HCT116 (cell line): Measurements from ENCODE around the gene PHF2. TPM values are rescaled to one million over a fixed set of nuclear protein-coding genes. Genes with fewer than 3 reads are reported as not detected.

Experiments used
- ATAC-seq: fragments of 200-7000 bp; cut with Tn5 transposase; 2 replicates; pipeline ENCODE4 v1.9.1; 2020; ENCODE audit warnings: mild to moderate bottlenecking, moderate library complexity
- BruUV-seq: library from RNA; stranded (reverse); fragments of 400-500 nt; replicated peaks from 2 replicates; lab custom pipeline; 2021; lab: Mats Ljungman, UMichigan
- CTCF ChIA-PET: fragments of 300-600 bp; sonication (Branson Sonifier 250); formaldehyde crosslinking; loops from one replicate; lab custom pipeline; 2021; ENCODE audit warnings: antibody characterized with exemption; lab: Charles Lee
- POLR2A ChIA-PET: fragments of 300-600, 350-600 bp; sonication (Branson Sonifier 250); formaldehyde crosslinking; loops from one replicate; lab custom pipeline; 2021; ENCODE audit warnings: antibody characterized with exemption; lab: Charles Lee
- RAD21 ChIA-PET, 2 experiments: fragments of 300-600 bp; sonication (Branson Sonifier 250); formaldehyde crosslinking; loops; one replicate each; lab custom pipeline; 2023; ENCODE audit warnings: low total read pairs in 2 of 2; ENCODE audit not compliant: uncharacterized antibody in 2 of 2, unreplicated experiment in 2 of 2, low non-redundant PET in 1 of 2; lab: Charles Lee
- DNase-seq: peaks from one replicate; pipeline ENCODE4 v3.0.0-alpha.2; 2010; ENCODE audit warnings: low read depth, low spot score
- H2AFZ ChIP-seq: fragments of 200-600 bp; shearing (Covaris generic), sonication (generic); 2 replicates; pipeline ENCODE4 v1.6.1; 2017; ENCODE audit warnings: low read depth, mixed run types, mixed read lengths, antibody characterized with exemption, low read length; ENCODE audit not compliant: poor library complexity, severe bottlenecking
- H3K27ac ChIP-seq: 2 replicates; pipeline ENCODE4 v1.5.1; 2012; ENCODE audit warnings: low read depth, low read length
- H3K27me3 ChIP-seq: fragments of 200-600 bp; sonication (generic); 2 replicates; pipeline ENCODE4 v1.6.1; 2016; ENCODE audit warnings: mixed run types, low read length, mixed read lengths; ENCODE audit not compliant: insufficient read depth
- H3K36me3 ChIP-seq, 2 experiments: fragments of 200-500 bp in 1 of 2; fragments of 200-600 bp in 1 of 2; sonication (Bioruptor generic) in 1 of 2; sonication (generic) in 1 of 2; 2 replicates each; pipeline versions ENCODE4 v1.5.1 to v1.6.1; 2014 to 2016; ENCODE audit warnings: low read length in 2 of 2, inconsistent platforms in 1 of 2, mixed read lengths in 1 of 2, mixed run types in 1 of 2; ENCODE audit not compliant: insufficient read depth in 2 of 2, control insufficient read depth in 1 of 2
- H3K4me1 ChIP-seq, 2 experiments: fragments of 200-600 bp in 1 of 2; sonication (generic) in 1 of 2; 2 replicates each; pipeline versions ENCODE4 v1.5.1 to v1.6.1; 2012 to 2017; ENCODE audit warnings: low read length in 2 of 2, inconsistent platforms in 1 of 2, mild to moderate bottlenecking in 1 of 2, mixed read lengths in 1 of 2, mixed run types in 1 of 2, moderate library complexity in 1 of 2; ENCODE audit not compliant: insufficient read depth in 2 of 2, control insufficient read depth in 1 of 2
- H3K4me2 ChIP-seq: fragments of 200-600 bp; sonication (generic); 2 replicates; pipeline ENCODE4 v1.6.1; 2017; ENCODE audit warnings: mixed run types, low read length, mixed read lengths
- H3K4me3 ChIP-seq, 2 experiments: fragments of 200-600 bp in 1 of 2; sonication (generic) in 1 of 2; replicated peaks in 1 of 2; 2 replicates each; pipeline ENCODE4 v1.5.1; 2011 to 2016; ENCODE audit warnings: low read length in 2 of 2, control low read depth in 1 of 2, low read depth in 1 of 2, mild to moderate bottlenecking in 1 of 2, mixed read lengths in 1 of 2, mixed run types in 1 of 2
- H3K79me2 ChIP-seq: fragments of 200-600 bp; sonication (generic); 2 replicates; pipeline ENCODE4 v1.6.1; 2017; ENCODE audit warnings: mild to moderate bottlenecking, mixed run types, low read length, moderate library complexity, mixed read lengths; ENCODE audit not compliant: insufficient read depth
- H3K9ac ChIP-seq: fragments of 200-600 bp; sonication (generic); 2 replicates; pipeline ENCODE4 v1.6.1; 2016; ENCODE audit warnings: low read length, mixed read lengths
- H3K9me2 ChIP-seq: fragments of 200-600 bp; sonication (generic), shearing (Covaris generic); 2 replicates; pipeline ENCODE4 v1.6.1; 2017; ENCODE audit warnings: mixed run types, mild to moderate bottlenecking, moderate library complexity; ENCODE audit not compliant: insufficient read depth
- H3K9me3 ChIP-seq, 2 experiments: fragments of 200-500 bp in 1 of 2; fragments of 200-600 bp in 1 of 2; sonication (Bioruptor generic) in 1 of 2; sonication (generic) in 1 of 2; 2 replicates each; pipeline ENCODE4 v1.6.1; 2014 to 2017; ENCODE audit warnings: low read length in 2 of 2, mixed read lengths in 2 of 2, inconsistent platforms in 1 of 2, low read depth in 1 of 2, mild to moderate bottlenecking in 1 of 2, mixed run types in 1 of 2, moderate library complexity in 1 of 2; ENCODE audit not compliant: control insufficient read depth in 1 of 2, insufficient read depth in 1 of 2
- H4K20me1 ChIP-seq: fragments of 200-600 bp; sonication (generic), shearing (Covaris generic); 2 replicates; pipeline ENCODE4 v1.6.1; 2017; ENCODE audit warnings: mixed run types, mild to moderate bottlenecking, moderate library complexity; ENCODE audit not compliant: insufficient read depth
- CBX3 ChIP-seq: IDR thresholded peaks from 2 replicates; pipeline ENCODE4 v1.6.1; 2012; ENCODE audit warnings: low read depth
- CEBPB ChIP-seq: IDR thresholded peaks from 2 replicates; pipeline ENCODE4 v1.6.1; 2012; ENCODE audit warnings: low read depth
- EGR1 ChIP-seq: IDR thresholded peaks from 2 replicates; pipeline ENCODE4 v1.6.1; 2012; ENCODE audit warnings: low read depth
- ELF1 ChIP-seq: IDR thresholded peaks from 2 replicates; pipeline ENCODE4 v1.6.1; 2012; ENCODE audit warnings: low read depth, borderline replicate concordance
- EZH2 ChIP-seq: fragments of 200-600 bp; sonication (generic); IDR thresholded peaks from 2 replicates; pipeline ENCODE4 v1.6.1; 2017; ENCODE audit warnings: antibody characterized with exemption, mixed run types
- MAX ChIP-seq: IDR thresholded peaks from 2 replicates; pipeline ENCODE4 v1.6.1; 2012
- POLR2A ChIP-seq: IDR thresholded peaks from 2 replicates; pipeline ENCODE4 v1.7.0; 2011; ENCODE audit warnings: borderline replicate concordance; ENCODE audit not compliant: insufficient read depth, insufficient read length; ENCODE audit errors: extremely low read depth
- POLR2AphosphoS5 ChIP-seq: IDR thresholded peaks from 2 replicates; pipeline ENCODE4 v1.6.1; 2011; ENCODE audit warnings: mild to moderate bottlenecking, low read depth, low read length, moderate library complexity
- RAD21 ChIP-seq: IDR thresholded peaks from 2 replicates; pipeline ENCODE4 v1.6.1; 2012; ENCODE audit warnings: low read depth, mild to moderate bottlenecking
- SRF ChIP-seq: IDR thresholded peaks from 2 replicates; pipeline ENCODE4 v1.6.1; 2012; ENCODE audit warnings: low read depth
- YY1 ChIP-seq: IDR thresholded peaks from 2 replicates; pipeline ENCODE4 v1.6.1; 2011; ENCODE audit warnings: low read length, low read depth, moderate library complexity, mild to moderate bottlenecking; ENCODE audit not compliant: insufficient replicate concordance; ENCODE audit errors: extremely low read depth
- ZBTB33 ChIP-seq: IDR thresholded peaks from 2 replicates; pipeline ENCODE4 v1.6.1; 2011; ENCODE audit warnings: mild to moderate bottlenecking, low read length, moderate library complexity; ENCODE audit not compliant: insufficient replicate concordance; ENCODE audit errors: extremely low read depth
- intact Hi-C: fragments of 100-400 bp; cut with micrococcal nuclease; formaldehyde crosslinking; loops from 2 replicates; pipeline ENCODE4 v1.10.0; 2022
- total RNA-seq: library from RNA; stranded (reverse); gene quantifications from one replicate; pipeline ENCODE4 v1.2.1, GENCODE V29; 2021; ENCODE audit not compliant: unreplicated experiment

The PHF2 gene
- total RNA-seq, 1 experiment from 2014 or later, result 20.6 TPM

GRCh38 chr9:93637886-93638285 lies 61.5 kb downstream of the PHF2 start:
- H4K20me1 ChIP-seq, result no peaks in the 10 kb centered on the region
- CTCF ChIA-PET, result no interaction called here
- no peak for TF ChIP-seq CEBPB
- no peak for TF ChIP-seq CBX3
- no peak for TF ChIP-seq POLR2A
- TF ChIP-seq RAD21, result no peak
- no peak for TF ChIP-seq POLR2AphosphoS5
- TF ChIP-seq MAX, result no peak
- no peak for TF ChIP-seq EGR1
- TF ChIP-seq ZBTB33, result no peak
- no peak for TF ChIP-seq YY1
- no peak for TF ChIP-seq SRF
- TF ChIP-seq EZH2, result no peak
- no peak for TF ChIP-seq ELF1
- TF ChIP-seq, all 23 proteins: peak for 0

More at GRCh38 chr9:93637886-93638285, 61.5 kb downstream of the PHF2 start:
- Histone ChIP-seq H3K79me2 (no peaks in the 10 kb centered on the region), H3K4me2 (no peak overlapping the region), H3K9me2 (no peaks in the 10 kb centered on the region), H3K27ac (no peak overlapping the region), H3K9me3 (no peaks in the 10 kb centered on the region), H3K36me3 (peaks cover 0 to 5% of the 10 kb centered on the region in 2 experiments; a peak in 1 of 4 replicates), H3K9ac (no peak overlapping the region), H3K4me3 (no peak overlapping the region), H3K4me1 (peaks cover 0 to under 1% of the 10 kb centered on the region in 2 experiments; a peak in 2 of 4 replicates), H3K27me3 (no peaks in the 10 kb centered on the region), H2AFZ (no peak overlapping the region)
- DNase-seq (no peak), ATAC-seq (no peak)
- ChIA-PET RAD21 (no interaction called here), POLR2A (no interaction called here)
- intact Hi-C loops, result no loop called here
- no TSS peak for BruUV-seq
